Kidney glomerular epithelial cell (primary cell): Measurements from ENCODE around the gene KCNH2.
"Not testable (repeated sequence)": the region's sequence is repeated elsewhere in the genome, so short reads cannot be mapped to it uniquely, and the experiment has no call there.

Experiments used
- DNase-seq: peaks from one replicate; lab custom pipeline; 2025; lab: John Stamatoyannopoulos, UW

KCNH2 gene

DNA sequence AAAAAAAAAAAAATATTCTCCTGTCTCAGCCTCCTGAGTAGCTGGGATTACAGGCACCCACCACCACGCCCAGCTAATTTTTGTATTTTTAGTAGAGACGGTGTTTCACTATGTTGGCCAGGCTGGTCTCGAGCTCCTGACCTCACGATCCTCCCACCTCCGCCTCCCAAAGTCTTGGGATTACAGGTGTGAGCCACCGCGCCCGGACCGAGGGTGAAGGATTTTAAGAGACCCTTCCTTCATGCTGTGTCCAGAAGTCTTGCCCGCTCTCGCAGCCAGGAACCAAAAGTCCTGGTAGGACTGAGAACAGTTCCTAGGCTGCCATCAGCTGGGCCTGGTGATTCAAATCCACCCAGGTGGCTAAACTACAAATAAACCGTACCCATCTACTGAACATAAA is 33.5 kb upstream of the KCNH2 start:
- DNase-seq: not testable (repeated sequence)

DNA sequence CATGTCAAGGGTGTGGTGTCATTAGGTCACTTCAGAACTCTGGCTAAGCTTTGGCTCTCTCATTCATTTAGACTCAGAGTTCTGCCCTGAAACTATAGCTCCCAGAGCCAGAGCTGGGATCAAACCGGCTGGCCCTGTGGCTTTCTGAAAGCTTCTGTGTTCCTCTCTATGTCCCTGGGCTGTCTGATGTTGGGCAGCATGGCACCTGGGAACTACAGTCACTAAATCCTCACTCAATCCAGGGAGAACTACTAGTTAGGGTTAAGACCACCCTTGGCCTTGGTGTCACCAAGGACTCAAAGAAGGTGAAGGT is 32.9 kb upstream of the KCNH2 start:
- no peak for DNase-seq

DNA sequence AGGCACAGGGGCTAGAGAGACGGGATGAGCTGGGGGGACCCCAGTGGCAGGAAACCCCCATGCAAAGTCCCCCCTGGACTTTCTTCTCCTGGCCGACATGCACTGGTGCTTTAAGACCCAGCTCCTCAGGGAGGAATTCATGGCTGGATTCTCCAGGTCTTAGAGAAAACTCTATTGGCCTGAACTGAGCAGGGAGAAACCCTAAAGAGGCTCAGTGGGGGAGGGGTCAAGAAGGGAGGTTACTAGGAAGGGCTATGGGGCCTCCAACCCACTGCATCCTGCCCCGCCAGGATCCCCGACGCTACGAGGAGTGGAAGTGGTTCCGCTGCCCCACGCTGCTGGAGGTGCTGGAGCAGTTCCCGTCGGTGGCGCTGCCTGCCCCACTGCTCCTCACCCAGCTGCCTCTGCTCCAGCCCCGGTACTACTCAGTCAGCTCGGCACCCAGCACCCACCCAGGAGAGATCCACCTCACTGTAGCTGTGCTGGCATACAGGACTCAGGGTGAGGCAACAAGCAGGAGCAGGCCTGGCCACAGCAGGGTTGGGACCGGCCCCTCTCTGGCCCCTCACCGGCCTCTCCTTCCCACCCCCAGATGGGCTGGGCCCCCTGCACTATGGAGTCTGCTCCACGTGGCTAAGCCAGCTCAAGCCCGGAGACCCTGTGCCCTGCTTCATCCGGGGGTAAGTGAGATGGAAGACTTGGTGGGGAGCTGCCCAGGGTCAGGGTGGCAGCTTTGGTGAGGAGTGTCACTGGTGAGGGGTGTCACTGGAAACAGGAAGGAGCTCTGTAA is 32.4 kb upstream of the KCNH2 start:
- DNase-seq: no peak

DNA sequence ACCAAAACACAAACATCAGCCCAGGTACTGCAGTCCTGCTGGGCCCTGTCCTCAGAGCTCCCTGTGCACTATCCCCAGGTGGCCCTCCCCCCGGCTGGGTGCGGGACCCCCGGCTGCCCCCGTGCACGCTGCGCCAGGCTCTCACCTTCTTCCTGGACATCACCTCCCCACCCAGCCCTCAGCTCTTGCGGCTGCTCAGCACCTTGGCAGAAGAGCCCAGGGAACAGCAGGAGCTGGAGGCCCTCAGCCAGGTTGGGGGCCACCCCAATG is 31.9 kb upstream of the KCNH2 start:
- DNase-seq: no peak

DNA sequence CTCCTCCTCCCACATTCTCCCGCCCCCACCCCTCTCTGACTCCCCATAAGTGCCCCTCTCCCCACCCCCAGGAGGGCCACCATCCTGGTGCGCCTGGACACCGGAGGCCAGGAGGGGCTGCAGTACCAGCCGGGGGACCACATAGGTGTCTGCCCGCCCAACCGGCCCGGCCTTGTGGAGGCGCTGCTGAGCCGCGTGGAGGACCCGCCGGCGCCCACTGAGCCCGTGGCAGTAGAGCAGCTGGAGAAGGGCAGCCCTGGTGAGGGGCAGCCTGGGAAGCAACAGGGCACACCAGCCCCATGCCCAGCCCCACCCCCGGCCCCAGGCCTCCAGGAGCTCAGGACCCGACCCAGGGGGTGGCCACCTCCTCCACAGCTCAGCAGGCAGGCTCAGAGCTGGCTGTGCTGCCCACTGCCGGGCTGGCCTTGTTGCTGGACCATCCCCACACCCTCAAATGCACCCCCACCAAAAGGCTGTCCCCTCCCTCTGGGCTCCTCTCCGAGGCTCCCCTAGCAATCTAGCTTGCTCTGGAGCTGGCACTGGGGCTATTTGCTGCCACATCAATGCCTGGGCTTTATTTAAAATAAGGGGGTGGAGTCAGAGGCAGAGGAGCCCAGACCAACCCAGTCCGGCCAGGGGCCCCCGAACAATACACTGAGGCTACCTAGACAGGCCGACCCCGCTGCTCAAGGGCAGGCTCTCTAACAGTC is 31.4 kb upstream of the KCNH2 start:
- DNase-seq: no peak

DNA sequence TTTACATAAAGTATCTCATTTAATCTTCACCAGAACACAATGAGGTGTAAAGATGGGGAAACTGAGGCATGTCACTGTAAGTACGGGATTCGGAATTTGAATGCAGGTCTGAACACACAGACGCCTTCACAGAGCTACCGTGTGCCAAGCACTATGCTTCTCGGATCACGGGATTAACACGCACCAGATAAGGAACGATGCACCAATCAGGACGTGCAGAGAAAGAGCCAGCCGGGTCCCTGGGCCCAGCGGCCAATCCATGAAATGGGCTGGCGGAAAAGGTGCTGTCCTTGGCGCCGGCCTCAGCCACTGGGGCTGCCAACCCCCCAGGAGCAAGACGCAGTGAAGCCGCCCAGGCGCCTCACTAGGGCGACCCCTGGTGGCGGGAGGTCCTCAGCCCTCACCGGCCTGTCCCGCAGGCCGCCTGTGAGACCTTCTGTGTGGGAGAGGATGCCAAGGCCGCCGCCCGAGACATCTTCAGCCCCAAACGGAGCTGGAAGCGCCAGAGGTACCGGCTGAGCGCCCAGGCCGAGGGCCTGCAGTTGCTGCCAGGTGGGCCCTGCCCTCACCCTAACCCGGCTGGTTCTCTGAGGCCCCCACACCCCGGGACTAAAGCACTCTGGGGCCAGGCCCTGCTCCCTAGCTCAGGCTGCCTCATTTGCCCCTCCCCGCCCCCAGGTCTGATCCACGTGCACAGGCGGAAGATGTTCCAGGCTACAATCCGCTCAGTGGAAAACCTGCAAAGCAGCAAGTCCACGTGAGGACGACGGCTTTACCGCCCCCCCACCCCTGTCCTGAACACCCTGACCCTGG is 30.6 kb upstream of the KCNH2 start:
- DNase-seq: peak; percentile 29

DNA sequence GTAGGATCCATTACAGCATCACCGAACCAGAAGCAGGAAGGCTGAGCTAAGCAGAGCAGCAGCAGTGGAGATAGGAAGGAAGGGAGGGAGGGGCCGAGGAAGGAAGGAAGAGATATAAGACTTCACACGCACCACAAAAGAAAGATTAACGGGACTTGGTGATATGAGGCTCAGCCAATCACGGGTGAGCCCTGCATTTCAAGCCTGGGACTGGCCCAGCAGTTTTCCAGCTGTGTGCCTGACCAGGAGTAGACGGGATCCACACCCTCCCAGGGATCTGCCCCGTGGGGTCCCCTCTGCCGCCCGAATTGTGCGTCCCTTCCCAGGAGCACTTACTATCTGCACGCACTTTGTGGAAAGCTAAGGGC is 30.0 kb upstream of the KCNH2 start:
- DNase-seq: no peak

DNA sequence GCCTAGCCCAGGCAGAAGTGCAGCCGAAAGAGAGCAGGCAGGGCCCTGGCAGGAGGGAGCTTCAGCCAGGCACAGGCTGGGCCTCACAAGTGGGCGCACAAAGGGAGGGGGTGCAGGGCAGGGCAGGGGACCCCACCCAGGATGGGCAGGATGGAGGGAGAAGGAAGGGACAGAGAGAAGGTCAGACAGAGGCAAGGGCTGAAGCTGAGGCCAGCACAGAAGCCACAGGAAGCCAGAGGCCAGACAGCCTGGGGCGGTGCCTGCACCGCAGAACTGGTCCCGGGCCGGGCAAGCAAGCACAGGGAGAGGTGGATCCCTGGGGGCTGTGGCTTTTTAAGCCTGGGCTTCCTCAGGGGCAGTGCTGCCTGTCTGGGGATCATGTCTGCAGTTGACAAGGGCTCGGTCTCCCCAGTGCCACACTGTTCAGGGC is 29.4 kb upstream of the KCNH2 start:
- DNase-seq: no peak

DNA sequence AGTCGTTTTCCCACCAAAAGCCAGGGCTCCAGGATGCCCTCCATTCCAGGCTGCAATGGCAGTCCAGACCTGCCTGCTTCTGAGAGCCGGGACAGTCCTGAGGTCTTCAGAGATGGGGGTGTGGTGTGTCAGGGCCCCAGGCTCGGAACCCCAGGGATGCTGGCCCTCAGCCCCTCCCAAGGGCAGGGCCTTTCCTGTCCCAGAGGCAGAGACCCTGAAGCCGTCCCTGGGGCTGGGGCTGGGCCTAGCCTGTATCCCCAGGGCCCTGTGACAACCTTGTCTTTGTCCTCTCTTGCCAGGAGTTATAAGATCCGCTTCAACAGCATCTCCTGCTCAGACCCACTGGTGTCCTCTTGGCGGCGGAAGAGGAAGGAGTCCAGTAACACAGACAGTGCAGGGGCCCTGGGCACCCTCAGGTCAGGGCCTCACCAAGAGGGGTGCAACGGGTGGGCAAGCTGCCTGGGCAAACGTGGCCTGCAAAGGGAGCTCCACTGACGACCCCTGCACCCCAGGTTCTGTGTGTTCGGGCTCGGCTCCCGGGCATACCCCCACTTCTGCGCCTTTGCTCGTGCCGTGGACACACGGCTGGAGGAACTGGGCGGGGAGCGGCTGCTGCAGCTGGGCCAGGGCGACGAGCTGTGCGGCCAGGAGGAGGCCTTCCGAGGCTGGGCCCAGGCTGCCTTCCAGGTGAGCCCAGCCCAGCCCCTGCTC is 28.6 kb upstream of the KCNH2 start:
- no peak for DNase-seq

DNA sequence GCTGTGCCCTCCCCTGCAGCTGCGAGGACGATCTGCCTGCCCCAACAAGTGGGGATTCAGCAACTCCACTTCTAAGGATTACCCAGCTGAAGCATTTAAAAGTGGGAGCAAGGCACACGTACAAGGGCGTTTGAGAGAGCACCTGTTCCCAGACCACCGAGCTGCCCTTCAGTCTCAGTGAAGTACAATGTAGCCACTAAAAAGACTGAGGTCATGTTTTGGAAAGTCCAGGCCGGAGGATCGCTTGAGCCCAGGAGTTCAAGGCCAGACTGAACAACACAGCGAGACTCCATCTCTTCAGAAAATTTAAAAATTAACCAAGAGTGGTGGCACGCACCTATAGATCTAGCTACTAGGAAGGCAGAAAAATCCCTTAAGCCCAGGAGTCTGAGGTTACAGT is 27.4 kb upstream of the KCNH2 start:
- no peak for DNase-seq

DNA sequence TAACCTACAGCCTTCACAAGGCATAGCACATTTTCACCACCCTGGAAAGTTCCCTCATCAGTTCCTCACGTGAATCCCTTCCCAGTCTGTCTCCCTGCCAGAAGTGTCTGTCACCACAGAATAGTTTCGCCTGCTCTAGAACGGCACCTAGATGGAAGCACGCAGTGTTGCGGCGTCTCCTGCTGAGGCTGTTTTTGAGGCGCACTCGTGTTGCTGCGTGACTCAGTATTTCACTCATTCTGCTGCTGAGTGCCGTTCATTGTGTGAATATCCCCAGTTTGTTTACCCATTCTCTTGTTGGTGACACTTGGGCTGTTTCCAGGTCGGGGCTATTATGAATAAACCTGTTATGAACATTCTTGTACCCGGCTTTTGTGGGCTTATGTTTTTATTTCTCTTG is 25.5 kb upstream of the KCNH2 start:
- no peak for DNase-seq

DNA sequence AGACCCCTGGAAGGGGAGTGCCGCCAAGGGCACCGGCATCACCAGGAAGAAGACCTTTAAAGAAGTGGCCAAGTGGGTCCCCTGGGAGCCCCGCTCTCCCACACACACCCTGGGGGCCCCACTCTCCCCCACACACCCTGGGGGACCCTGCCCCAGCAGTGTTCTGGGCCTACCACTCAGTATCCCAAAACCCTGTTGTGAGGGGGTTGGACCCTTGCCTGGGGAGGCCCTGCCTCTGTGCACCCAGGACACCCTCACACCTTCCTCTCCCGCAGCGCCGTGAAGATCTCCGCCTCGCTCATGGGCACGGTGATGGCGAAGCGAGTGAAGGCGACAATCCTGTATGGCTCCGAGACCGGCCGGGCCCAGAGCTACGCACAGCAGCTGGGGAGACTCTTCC is 23.4 kb upstream of the KCNH2 start:
- no peak for DNase-seq

DNA sequence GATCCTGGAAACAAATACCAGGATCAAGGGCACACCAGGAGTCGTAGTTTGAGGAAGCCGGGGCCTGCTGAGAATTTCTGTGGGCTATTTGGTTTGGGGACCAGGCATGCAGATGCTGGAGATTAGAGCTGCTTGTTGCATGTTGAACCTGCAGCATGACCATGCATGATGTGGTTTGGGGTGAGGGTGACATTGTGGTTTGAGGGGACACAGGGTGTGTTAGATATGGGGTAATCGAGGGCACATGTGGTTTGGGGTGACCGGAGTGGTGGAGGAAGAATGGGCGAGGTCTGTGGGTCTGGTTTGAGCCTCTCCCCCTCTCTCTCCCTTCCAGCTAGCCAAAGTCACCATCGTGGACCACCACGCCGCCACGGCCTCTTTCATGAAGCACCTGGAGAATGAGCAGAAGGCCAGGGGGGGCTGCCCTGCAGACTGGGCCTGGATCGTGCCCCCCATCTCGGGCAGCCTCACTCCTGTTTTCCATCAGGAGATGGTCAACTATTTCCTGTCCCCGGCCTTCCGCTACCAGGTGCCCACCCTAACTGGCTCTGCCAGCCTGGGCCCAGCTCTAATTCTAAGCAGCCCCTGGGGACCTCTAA is 22.9 kb upstream of the KCNH2 start:
- no peak for DNase-seq

DNA sequence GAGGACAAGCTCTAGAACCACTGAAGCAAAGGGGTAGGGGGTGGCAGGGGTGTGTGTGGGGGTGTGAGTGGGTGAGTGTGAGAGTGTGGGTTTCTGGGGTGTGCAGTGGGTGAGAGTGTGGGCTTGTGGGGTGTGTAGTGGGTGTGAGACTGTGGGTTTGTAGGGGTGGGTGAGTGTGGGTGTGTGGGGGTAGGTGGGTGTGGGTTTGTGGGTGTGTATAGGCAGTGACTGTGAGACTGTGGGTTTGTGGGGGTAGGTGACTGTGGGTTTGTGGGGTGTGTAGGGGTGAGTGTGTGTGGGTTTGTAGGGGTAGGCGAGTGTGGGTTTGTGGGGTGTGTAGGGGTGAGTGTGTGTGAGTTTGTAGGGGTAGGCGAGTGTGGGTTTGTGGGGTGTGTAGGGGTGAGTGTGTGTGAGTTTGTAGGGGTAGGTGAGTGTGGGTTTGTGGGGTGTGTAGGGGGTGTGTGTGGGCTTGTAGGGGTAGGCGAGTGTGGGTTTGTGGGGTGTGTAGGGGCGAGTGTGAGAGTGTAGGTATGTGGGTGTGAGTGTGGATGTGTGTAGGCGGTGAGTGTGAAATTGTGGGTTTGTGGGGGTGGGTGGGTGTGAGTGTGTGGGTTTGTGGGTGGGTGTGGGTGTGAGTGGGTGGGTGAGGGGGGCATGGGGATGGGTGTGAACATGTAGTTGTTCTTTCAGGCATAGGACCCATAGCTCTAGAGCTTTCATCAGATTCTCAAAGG is 21.5 kb upstream of the KCNH2 start:
- DNase-seq: no peak

DNA sequence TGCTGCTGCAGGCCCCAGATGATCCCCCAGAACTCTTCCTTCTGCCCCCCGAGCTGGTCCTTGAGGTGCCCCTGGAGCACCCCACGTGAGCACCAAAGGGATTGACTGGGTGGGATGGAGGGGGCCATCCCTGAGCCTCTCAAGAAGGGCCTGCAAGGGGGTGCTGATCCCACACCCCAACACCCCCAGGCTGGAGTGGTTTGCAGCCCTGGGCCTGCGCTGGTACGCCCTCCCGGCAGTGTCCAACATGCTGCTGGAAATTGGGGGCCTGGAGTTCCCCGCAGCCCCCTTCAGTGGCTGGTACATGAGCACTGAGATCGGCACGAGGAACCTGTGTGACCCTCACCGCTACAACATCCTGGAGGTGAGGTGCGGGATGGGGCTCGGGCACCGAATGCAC is 20.9 kb upstream of the KCNH2 start:
- no peak for DNase-seq

DNA sequence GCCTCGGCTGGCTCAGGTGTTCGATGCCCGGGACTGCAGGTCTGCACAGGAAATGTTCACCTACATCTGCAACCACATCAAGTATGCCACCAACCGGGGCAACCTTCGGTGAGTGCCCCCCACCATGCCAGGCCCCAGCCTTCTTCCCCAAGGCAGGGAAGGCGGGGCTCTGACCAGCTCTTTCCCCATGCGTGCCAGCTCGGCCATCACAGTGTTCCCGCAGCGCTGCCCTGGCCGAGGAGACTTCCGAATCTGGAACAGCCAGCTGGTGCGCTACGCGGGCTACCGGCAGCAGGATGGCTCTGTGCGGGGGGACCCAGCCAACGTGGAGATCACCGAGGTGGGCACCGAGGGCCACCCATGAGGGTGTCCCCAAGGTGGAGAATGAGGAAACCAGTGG is 20.2 kb upstream of the KCNH2 start:
- DNase-seq: no peak

DNA sequence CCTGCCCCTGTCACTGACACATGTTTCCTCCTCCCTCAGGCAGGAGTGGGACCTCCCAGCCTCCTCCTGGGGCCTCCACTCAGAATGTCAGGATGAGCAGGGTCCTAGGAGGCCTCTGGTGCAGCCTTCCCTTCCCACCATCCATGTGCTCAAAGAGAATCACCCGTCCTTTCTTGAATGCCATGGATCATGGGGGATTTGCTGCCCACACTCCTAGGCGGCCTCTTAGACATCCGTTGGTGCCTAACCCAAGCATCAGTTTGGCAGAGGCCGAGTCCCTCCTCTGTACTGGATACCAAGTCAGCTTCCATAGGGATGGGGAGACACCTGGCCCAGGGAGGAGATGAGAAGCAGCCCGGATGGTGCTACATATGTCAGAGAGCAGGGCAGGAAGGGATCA is 19.7 kb upstream of the KCNH2 start:
- DNase-seq: no peak

DNA sequence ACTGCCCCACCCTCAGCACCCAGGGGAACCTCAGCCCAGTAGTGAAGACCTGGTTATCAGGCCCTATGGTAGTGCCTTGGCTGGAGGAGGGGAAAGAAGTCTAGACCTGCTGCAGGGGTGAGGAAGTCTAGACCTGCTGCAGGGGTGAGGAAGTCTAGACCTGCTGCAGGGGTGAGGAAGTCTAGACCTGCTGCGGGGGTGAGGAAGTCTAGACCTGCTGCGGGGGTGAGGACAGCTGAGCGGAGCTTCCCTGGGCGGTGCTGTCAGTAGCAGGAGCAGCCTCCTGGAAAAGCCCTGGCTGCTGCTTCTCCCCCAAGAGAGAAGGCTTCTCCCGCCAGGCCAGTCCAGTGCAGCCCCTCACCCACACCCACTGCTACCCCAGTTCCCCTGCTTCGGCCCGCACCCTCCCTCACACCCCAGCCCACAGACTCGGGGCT is 19.0 kb upstream of the KCNH2 start:
- DNase-seq: no peak

DNA sequence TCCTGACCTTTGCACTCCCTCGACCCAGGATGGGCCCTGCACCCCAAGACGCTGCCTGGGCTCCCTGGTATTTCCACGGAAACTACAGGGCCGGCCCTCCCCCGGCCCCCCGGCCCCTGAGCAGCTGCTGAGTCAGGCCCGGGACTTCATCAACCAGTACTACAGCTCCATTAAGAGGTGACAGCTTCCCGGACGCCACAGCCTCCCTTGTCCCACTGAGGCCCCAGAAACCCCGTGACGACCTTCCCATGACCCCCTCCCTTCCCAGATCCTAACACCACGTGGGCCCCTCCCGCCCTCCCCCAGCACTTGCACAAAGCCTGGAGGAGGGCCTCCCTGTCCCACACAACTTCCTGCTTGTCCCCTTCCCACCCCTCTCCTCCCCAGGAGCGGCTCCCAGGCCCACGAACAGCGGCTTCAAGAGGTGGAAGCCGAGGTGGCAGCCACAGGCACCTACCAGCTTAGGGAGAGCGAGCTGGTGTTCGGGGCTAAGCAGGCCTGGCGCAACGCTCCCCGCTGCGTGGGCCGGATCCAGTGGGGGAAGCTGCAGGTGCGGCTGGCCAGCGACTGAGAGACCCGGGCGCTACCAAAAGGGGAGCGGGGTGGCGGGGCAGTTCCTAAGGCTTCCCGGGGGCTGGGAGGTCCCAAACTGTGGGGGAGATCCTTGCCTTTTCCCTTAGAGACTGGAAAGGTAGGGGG is 18.4 kb upstream of the KCNH2 start:
- no peak for DNase-seq

DNA sequence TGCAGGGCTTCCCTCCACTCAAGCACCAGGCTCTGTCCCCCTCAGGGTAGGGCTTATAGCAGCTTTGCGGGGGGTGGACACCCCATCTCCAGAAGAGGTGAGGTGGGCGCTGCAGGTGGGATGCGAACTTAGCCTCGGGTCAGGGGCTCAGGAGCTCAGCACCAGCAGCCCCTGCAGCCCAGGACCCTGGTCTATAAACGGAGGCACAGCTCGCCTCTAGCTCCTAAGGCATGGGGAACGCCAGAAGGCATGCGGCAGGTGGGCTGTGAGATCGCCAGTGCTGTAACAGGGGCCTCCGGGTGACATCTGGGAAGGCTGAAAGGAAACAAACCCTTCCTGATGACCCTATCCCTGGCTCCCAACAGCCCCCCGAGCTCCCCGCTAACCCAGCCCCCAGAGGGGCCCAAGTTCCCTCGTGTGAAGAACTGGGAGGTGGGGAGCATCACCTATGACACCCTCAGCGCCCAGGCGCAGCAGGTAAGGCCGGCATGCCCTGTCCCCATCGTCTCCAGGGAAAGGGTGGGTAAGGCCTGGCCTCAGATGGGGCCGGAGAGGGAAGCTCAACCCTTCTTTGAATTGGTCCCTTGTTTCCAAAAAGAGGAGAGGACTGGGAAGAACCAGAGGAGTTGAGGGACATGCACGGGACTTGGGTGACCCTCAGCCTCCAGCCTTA is 16.9 kb upstream of the KCNH2 start:
- DNase-seq: no peak
